Cardiac septum (tissue), 1 donor: Measurements from ENCODE around the gene ALOX15. TPM values are rescaled to one million over a fixed set of nuclear protein-coding genes. Genes with fewer than 3 reads are reported as not detected.
"Not testable (repeated sequence)": the region's sequence is repeated elsewhere in the genome, so short reads cannot be mapped to it uniquely, and the experiment has no call there.

Experiments used
- DNase-seq: peaks from one replicate; pipeline ENCODE4 v3.0.0-alpha.2; 2020; ENCODE audit warnings: low spot score
- intact Hi-C: fragments of 100-400 bp; cut with DNase I; formaldehyde crosslinking; loops from one replicate; pipeline ENCODE4 v1.14.0; 2022
- total RNA-seq: library from RNA; stranded (reverse); fragmentation: NEBNext Ultra II Directional; extraction: Animal tissue kit (Norgen Biotek cat#: 25700); gene quantifications from one replicate; pipeline ENCODE4 v1.2.1, GENCODE V29; 2021
- donor health status: DM: no; HTN: no; CAD: no.

ALOX15 gene
- total RNA-seq, 1 donor from 2014 or later, result 0.35 TPM

GRCh38 chr17:4598776-4599504, 42.5 kb downstream of the ALOX15 start:
- no peak for DNase-seq
- intact Hi-C loops, result loop anchor here (2.0 kb wide), 1 partner anchor 24 kb away; no protein-coding TSS in a partner anchor

DNA sequence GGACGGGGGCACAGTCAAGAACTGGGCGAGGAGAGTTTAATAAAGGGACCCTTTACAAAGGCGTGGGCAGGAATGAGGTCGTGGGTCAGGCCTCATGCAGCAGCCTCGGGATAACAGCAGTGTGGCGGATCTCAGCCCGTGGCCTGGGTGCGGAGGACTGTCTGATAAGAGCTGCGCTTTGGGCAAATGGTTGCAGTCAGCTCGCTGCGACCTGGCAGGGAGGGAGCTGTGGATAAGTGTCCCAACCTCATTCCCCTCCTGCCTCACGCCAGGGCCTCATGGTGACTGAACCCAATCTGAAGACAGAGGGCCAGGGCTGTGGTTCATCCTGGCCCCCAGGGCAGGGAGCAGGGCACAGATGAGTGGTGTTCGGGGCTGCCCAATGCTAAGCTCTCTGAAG, 43.5 kb downstream of the ALOX15 start:
- no peak for DNase-seq
- intact Hi-C loops, result loop anchor here (2.0 kb wide), 1 partner anchor 23 kb away; no protein-coding TSS in a partner anchor

DNA sequence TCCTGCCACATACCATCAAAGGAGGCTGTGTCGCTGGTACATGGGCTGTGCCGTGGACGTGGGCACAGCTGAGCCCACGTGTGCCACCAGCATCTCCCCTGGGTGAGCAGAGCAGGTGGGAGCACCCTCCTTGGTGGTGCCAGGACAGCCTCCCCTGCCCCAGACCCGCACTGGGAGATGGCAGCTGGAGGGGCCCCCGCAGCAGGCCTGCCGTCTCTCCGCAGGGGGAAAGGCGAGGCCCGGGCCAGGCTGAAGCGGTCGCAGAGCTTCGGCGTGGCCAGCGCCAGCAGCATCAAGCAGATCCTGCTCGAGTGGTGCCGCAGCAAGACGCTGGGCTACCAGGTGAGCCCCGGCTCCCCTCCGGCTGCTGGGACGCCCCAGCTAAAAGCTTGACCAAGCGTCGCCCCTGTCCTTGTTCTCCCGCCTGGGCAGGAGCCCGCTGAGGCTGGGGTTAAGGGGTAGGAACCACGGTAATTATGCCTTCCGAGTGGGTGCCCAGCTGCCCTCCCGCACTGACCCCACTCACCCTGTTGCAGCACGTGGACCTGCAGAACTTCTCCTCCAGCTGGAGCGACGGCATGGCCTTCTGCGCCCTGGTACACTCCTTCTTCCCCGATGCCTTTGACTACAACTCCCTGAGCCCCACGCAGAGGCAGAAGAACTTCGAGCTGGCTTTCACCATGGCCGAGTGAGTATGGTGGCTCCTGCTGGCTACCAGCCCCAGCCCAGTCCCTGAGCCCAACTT, 44.7 kb downstream of the ALOX15 start:
- intact Hi-C loops, result no loop called here
- DNase-seq, result no peak

DNA sequence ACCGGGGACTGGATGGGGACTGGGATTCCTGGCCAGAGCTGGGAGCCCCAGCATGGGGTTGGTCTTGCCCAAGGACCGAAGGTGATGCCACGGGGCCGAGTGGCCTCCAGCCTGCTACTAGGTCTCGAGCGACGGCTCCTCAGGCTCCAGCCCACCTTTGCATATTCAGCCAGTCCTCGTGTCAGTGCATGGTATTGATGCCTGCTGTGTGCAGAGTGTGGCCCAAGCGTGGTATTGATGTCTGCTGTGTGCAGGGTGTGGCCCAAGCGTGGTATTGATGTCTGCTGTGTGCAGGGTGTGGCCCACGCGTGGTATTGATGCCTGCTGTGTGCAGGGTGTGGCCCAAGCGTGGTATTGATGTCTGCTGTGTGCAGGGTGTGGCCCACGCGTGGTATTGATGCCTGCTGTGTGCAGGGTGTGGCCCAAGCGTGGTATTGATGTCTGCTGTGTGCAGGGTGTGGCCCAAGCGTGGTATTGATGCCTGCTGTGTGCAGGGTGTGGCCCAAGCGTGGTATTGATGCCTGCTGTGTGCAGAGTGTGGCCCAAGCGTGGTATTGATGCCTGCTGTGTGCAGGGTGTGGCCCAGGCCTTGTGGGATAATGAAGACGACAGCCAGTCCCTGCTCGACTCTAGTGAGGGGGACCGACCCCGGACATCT, 45.7 kb downstream of the ALOX15 start:
- DNase-seq, intact Hi-C loops: not testable (repeated sequence)

- intact Hi-C loops, result no loop called here
Observed at GRCh38 chr17:4594931-4595684, 46.4 kb downstream of the ALOX15 start.

DNA sequence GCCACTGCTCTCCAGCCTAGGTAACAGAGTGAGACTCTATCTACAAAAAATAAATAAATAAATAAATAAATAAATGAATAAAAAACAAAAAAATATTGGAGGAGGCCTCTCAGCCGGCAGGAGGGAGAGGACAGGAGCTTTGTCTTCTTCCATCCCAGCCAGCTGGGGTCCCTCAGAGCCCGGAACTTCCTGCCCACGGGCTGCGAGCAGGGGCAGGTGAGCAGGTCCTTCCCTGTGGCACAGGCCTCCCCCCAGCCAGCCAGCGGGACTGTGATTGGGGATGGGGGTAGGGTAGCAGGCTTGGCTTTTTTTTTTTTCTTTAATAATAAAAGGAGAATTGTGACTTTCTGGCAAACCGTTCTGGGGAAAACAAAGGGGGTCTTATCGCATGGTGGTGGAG, 47.1 kb downstream of the ALOX15 start:
- intact Hi-C loops, result no loop called here
- DNase-seq, result no peak

More at GRCh38 chr17:4594931-4595684, 46.4 kb downstream of the ALOX15 start:
- DNase-seq, result no peak

DNA sequence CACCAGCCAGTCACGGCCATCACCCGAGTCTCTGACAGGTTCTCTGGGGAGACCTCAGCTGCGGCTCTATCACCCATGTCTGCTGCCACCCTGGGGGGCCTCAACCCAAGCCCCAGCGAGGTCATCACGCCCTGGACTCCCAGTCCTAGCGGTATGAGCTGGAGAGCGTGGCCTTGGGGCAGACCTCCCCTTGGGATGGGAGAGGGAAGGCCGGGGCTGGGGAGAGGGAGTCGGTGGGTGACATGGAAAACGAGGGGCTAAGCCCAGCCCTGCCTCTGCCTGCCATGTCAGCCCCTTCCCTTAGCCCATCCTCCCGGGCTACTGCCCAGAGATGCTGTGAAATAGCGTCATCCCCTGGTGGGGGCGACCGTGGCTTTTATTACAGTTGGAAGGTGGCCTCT, 48.5 kb downstream of the ALOX15 start:
- intact Hi-C loops, result no loop called here
- no peak for DNase-seq

GRCh38 chr17:4592240-4593005, 49.1 kb downstream of the ALOX15 start:
- DNase-seq, result no peak

DNA sequence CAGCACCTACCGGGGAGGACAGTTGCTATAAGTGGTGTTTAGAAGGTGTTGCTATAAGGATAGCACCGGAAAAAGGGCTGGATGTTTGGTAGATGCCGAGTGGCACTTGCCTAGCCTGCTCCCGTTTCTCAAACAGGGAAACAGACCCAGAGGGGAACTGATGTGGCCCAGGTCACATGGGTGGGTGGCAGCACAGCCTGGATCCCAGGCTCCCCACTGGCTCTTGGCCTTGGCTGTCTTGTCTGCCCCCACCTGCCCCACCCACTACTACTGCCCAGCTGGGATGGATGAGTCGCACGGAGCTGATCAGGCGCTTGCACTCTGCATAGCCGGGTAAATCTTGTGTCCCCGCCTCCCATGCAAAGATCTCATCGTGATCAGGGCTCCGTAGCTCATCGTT, 49.9 kb downstream of the ALOX15 start:
- intact Hi-C loops, result no loop called here
- DNase-seq, result no peak

More at GRCh38 chr17:4592240-4593005, 49.1 kb downstream of the ALOX15 start:
- intact Hi-C loops, result no loop called here

GRCh38 chr17:4590981-4591453, 50.5 kb downstream of the ALOX15 start:
- DNase-seq, result no peak
- intact Hi-C loops, result no loop called here

DNA sequence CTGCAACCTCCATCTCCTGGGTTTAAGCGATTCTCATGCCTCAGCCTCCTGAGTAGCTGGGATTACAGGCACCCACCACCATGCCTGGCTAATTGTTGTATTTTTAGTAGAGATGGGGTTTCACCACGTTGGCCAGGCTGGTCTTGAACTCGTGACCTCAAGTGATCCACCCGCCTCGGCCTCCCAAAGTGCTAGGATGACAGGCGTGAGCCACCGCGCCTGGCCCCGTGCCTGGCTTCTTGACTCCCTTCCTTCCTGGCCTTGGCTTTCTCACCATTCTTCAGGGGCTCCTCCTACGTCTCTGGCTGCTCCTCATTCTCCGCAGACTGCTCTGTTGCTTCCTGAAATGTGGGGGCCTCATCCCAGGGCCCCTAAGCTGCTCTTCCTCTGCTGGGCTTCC, 51.4 kb downstream of the ALOX15 start:
- intact Hi-C loops, DNase-seq: not testable (repeated sequence)

DNA sequence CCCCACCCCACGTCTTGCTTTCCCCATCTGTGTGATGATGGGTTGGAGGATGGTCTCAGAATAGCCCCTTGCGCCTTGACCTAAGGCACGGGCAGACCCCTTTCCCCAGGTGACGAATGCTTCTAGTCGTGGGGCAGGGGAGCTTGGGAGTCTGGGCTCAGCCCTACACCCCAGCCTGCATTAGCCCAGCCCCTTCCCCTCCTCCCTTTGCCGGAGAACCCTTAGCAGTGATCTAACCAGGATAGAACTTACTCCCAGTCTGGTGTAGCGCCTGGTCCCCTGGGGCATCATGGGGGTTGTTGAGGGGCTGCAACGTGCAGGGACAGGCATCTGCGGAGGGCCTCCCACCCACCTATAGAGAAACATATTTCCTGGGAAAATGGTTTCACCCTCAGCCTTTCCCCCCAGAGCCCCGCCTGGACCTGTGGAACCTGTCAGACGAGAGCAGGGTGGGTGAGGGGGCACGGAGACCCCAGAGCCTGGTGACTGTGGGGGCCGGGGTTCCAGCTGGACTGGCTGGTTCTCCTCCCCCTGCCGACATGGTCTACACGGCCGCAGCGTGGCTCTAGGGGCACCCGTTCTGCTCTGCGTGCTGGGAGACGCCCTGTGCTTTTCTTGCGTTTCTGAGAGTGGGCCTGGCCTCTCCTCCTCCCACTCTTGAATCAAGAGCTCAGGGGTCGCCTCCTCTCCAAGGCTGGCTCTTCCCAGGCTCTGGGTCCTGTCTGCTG, 52.4 kb downstream of the ALOX15 start:
- intact Hi-C loops, result no loop called here

DNA sequence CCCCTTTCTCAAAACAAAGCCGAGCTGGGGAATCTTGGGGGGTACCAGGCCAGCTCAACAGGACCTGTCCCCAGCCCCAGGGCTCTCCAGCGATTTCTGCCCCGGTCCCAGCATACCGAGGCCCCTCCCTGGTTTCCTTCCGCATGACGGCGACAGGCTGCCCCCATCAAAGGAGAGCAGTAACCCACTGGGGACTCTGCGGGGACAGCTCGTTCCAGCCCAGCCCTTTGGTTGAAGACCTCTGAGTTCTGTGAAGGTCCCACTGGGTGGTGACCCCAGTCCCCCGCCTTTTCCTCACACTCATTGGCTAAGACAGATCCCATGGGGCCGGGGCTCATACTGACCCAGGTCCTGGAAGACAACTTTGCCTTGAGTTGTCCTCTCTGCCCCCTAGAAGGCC, 53.1 kb downstream of the ALOX15 start:
- no peak for DNase-seq
- intact Hi-C loops, result no loop called here

More for the DNA sequence above, 52.4 kb downstream of the ALOX15 start:
- DNase-seq, result no peak

GRCh38 chr17:4587803-4588202, 53.7 kb downstream of the ALOX15 start:
- intact Hi-C loops, result no loop called here
- DNase-seq, result no peak

DNA sequence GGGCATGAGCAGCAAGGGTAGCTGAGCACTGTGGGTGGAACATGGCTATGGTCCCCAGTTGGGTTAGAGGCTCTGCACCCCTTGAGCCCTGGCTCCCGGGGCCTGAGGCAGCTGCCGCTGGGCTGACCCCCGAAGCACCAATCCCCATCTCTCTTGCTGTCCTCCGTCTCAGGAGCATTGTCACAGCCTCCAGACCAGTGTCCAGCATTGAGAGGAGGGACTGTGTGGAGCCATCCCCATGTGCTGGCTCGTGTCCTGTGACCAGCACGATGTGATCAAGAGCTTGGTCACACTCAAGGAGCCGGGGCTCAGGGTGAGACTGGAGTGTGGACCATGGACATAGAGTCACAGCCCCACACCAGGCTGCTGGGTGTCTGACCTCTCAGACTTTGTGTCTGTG, 54.3 kb downstream of the ALOX15 start:
- no peak for DNase-seq
- intact Hi-C loops, result no loop called here

GRCh38 chr17:4586043-4586442, 55.4 kb downstream of the ALOX15 start:
- DNase-seq, result no peak
- intact Hi-C loops, result no loop called here

DNA sequence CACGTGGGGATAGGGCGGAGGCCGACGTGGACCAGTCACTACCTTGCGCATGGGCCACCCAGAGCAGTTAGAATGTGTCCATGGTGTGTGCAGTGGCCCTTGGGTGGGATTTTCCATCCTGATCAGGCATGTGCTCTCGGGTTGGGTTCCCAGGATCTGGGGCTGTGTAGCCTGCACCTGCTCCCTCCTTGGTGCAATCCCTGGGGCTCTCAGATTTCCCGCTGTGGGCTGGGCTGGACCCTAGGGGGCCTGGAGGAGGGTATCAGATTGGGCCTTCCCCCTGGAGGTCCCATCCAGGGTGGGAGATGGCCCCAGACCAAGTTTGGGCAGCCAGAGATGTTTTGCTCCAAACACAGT, 55.9 kb downstream of the ALOX15 start:
- no peak for DNase-seq
- intact Hi-C loops, result no loop called here

GRCh38 chr17:4584917-4585637, 56.4 kb downstream of the ALOX15 start:
- intact Hi-C loops, result no loop called here
- DNase-seq, result no peak
